Keratinocyte (primary cell): ENCODE results near the gene CCT6A. TPM values are rescaled to one million over a fixed set of nuclear protein-coding genes. Genes with fewer than 3 reads are reported as not detected.
"Not testable (repeated sequence)": the region's sequence is repeated elsewhere in the genome, so short reads cannot be mapped to it uniquely, and the experiment has no call there.

Experiments used
- DNase-seq: peaks from one replicate; pipeline ENCODE4 v3.0.0-alpha.2; 2011; ENCODE audit warnings: low read depth, missing footprints, low spot score
- FAIRE-seq: peaks from 2 replicates; lab custom pipeline; 2011; peaks lifted over from hg19 to GRCh38; lab: Jason Lieb, UNC
- H2AFZ ChIP-seq: 2 replicates; pipeline ENCODE4 v1.6.0; 2012; ENCODE audit warnings: low read length, control low read depth, inconsistent platforms; ENCODE audit not compliant: control insufficient read depth
- H3K27ac ChIP-seq: 2 replicates; pipeline ENCODE4 v1.5.1; 2011; ENCODE audit warnings: low read length; ENCODE audit not compliant: control insufficient read depth, insufficient read depth
- H3K27me3 ChIP-seq: 3 replicates; pipeline ENCODE4 v1.6.0; 2011; ENCODE audit warnings: low read length; ENCODE audit not compliant: control insufficient read depth, insufficient read depth; ENCODE audit errors: extremely low read depth
- H3K36me3 ChIP-seq, 2 experiments: 2 replicates in 1 of 2; 3 replicates in 1 of 2; pipeline ENCODE4 v1.5.1; 2011; ENCODE audit warnings: low read length in 2 of 2, mild to moderate bottlenecking in 1 of 2; ENCODE audit not compliant: control insufficient read depth in 2 of 2, insufficient read depth in 2 of 2; ENCODE audit errors: extremely low read depth in 1 of 2
- H3K4me1 ChIP-seq: 3 replicates; pipeline ENCODE4 v1.5.1; 2011; ENCODE audit warnings: low read length; ENCODE audit not compliant: control insufficient read depth, insufficient read depth; ENCODE audit errors: extremely low read depth
- H3K4me2 ChIP-seq: 3 replicates; pipeline ENCODE4 v1.6.0; 2011; ENCODE audit warnings: low read depth, low read length; ENCODE audit not compliant: control insufficient read depth, insufficient read depth; ENCODE audit errors: extremely low read depth
- H3K4me3 ChIP-seq, 3 experiments: fragments of 200-600 bp in 1 of 3; sonication (generic) in 1 of 3; 2 replicates in 2 of 3; 3 replicates in 1 of 3; pipeline ENCODE4 v1.5.1; 2011 to 2016; ENCODE audit warnings: low read length in 3 of 3, mild to moderate bottlenecking in 3 of 3, control low read depth in 2 of 3, inconsistent platforms in 1 of 3, low read depth in 1 of 3, mixed read lengths in 1 of 3, mixed run types in 1 of 3, moderate library complexity in 1 of 3; ENCODE audit not compliant: control insufficient read depth in 2 of 3, insufficient read depth in 2 of 3; ENCODE audit errors: extremely low read depth in 1 of 3
- H3K79me2 ChIP-seq: 2 replicates; pipeline ENCODE4 v1.6.0; 2012; ENCODE audit warnings: low read length; ENCODE audit not compliant: control insufficient read depth, insufficient read depth
- H3K9ac ChIP-seq: 3 replicates; pipeline ENCODE4 v1.6.0; 2011; ENCODE audit warnings: low read length; ENCODE audit not compliant: control insufficient read depth, insufficient read depth; ENCODE audit errors: extremely low read depth
- H3K9me1 ChIP-seq: 3 replicates; pipeline ENCODE4 v1.6.0; 2011; ENCODE audit warnings: low read length; ENCODE audit not compliant: control insufficient read depth, insufficient read depth; ENCODE audit errors: extremely low read depth
- H3K9me3 ChIP-seq: 2 replicates; pipeline ENCODE4 v1.5.1; 2012; ENCODE audit warnings: low read depth, low read length; ENCODE audit not compliant: control insufficient read depth
- H4K20me1 ChIP-seq: 3 replicates; pipeline ENCODE4 v1.6.0; 2011; ENCODE audit warnings: low read length; ENCODE audit not compliant: control insufficient read depth, insufficient read depth; ENCODE audit errors: extremely low read depth
- EZH2 ChIP-seq: IDR thresholded peaks from one replicate; pipeline ENCODE4 v1.6.1; 2012; ENCODE audit warnings: inconsistent platforms, mild to moderate bottlenecking, low read length, moderate library complexity
- dilution Hi-C: fragments of 300-500 bp; cut with MboI; formaldehyde crosslinking; loops from one replicate; pipeline ENCODE4 v1.7.0; 2020; ENCODE audit warnings: low sequenced_read_pairs; ENCODE audit not compliant: extremely low pct_ligation_motif_present
- polyA plus RNA-seq, 5 experiments: library from polyadenylated mRNA; depleted of rRNA in 3 of 5; stranded (reverse) in 3 of 5; stranded (forward) in 1 of 5; unstranded in 1 of 5; fragments of >200 nt; gene quantifications; 1 replicate in 1 of 5; 2 replicates in 3 of 5; 3 replicates in 1 of 5; pipeline versions ENCODE4 v1.2.1 to v1.2.3, GENCODE V29; 2011 to 2012; ENCODE audit warnings: missing spikeins in 2 of 5, low read depth in 1 of 5, low replicate concordance in 1 of 5
- small RNA-seq, 3 experiments: library from RNA; depleted of rRNA; stranded (forward); fragments of <200 nt; gene quantifications; one replicate each; pipeline ENCODE3, GENCODE V24; 2012; ENCODE audit warnings: low read depth in 3 of 3, low replicate concordance in 1 of 3; ENCODE audit not compliant: insufficient read length in 3 of 3
- TF ChIP-seq, protein P1 (sequence below), 3 experiments: IDR thresholded peaks in 1 of 3; conservative IDR thresholded peaks in 1 of 3; optimal IDR thresholded peaks in 1 of 3; 2 replicates in 2 of 3; 3 replicates in 1 of 3; pipeline versions ENCODE3 to v1.5.1; 2011; ENCODE audit warnings: low read length in 3 of 3, mild to moderate bottlenecking in 3 of 3, moderate library complexity in 2 of 3, control low read depth in 1 of 3, inconsistent platforms in 1 of 3; ENCODE audit not compliant: insufficient read depth in 2 of 3; ENCODE audit errors: extremely low read depth in 1 of 3

CCT6A gene
- polyA plus RNA-seq, 1 donor (not counting 4 experiments of a cell fraction or from before 2014, with no cell fraction given), result 403 TPM

DNA sequence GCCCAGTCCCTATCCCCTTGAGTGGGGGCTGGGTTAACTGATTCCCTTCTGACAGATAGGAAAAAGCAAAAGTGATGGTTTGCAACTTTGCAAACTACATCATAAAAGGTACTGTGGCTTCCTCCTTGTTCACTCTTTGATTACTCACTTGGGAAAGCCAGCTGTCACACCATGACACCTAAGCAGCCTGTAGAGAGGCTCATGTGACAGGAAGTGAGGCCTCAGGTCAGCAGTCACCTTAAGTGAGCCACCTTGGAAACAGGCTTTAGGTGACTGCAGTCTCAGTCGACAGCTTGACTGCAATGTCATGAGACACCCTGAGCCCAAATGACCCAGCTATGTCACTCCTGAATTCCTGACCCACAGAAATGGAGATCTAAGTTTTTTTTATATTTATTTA lies 59.0 kb downstream of the CCT6A start:
- Histone ChIP-seq H3K9ac (no peak overlapping the region), H2AFZ (no peak overlapping the region), H3K79me2 (peaks cover 7% of the 10 kb centered on the region), H3K4me1 (no peaks in the 10 kb centered on the region), H3K27ac (no peak overlapping the region), H3K9me3 (no peaks in the 10 kb centered on the region), H4K20me1 (no peaks in the 10 kb centered on the region), H3K9me1 (no peaks in the 10 kb centered on the region), H3K4me3 (no peak overlapping the region), H3K27me3 (no peaks in the 10 kb centered on the region), H3K4me2 (no peak overlapping the region), H3K36me3 (no peaks in the 10 kb centered on the region)
- dilution Hi-C loops, result no loop called here
- TF ChIP-seq EZH2, result no peak
- TF ChIP-seq, protein P1, sequence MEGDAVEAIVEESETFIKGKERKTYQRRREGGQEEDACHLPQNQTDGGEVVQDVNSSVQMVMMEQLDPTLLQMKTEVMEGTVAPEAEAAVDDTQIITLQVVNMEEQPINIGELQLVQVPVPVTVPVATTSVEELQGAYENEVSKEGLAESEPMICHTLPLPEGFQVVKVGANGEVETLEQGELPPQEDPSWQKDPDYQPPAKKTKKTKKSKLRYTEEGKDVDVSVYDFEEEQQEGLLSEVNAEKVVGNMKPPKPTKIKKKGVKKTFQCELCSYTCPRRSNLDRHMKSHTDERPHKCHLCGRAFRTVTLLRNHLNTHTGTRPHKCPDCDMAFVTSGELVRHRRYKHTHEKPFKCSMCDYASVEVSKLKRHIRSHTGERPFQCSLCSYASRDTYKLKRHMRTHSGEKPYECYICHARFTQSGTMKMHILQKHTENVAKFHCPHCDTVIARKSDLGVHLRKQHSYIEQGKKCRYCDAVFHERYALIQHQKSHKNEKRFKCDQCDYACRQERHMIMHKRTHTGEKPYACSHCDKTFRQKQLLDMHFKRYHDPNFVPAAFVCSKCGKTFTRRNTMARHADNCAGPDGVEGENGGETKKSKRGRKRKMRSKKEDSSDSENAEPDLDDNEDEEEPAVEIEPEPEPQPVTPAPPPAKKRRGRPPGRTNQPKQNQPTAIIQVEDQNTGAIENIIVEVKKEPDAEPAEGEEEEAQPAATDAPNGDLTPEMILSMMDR (optimal IDR thresholded peaks at IDR 0.05 in 1 of 3, IDR thresholded peaks at IDR 0.05 in 1 of 3, conservative IDR thresholded peaks at IDR 0.05 in 1 of 3; ENCODE audit: extremely low read depth in 1 of 3, insufficient read depth in 2 of 3, low read length in 3 of 3), result no peak
- FAIRE-seq (no peak), DNase-seq (no peak)

DNA sequence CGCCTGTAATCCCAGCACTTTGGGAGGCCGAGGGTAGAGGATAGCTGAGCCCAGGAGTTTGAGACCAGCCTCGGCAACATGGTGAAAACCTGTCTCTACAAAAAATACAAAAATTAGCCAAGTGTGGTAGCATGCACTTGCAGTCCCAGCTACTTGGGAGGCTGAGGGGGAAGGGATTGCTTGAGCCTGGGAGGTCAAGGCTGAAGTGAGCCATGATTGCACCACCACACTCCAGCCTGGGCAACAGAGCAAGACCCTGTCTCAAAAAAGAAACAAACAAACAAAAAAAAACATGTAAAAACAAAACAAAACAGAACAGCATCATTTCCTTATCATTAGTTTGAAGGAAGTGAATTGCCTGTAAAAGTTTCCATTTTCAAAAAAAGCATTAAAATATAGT lies 60.7 kb downstream of the CCT6A start:
- H3K9ac ChIP-seq, H3K4me1 ChIP-seq, H3K79me2 ChIP-seq, H3K9me3 ChIP-seq, FAIRE-seq, H3K4me3 ChIP-seq, H3K9me1 ChIP-seq, dilution Hi-C loops, H4K20me1 ChIP-seq, DNase-seq, H3K36me3 ChIP-seq, H3K27me3 ChIP-seq, H3K27ac ChIP-seq, H3K4me2 ChIP-seq, H2AFZ ChIP-seq: not testable (repeated sequence)

Small RNA genes within 50 kb of the gene (small RNA-seq; reads per million reads assigned to genes)
- gene SNORA15 (0 to 0.75 (median 0.33) reads per million in 3 experiments), gene SNORA22B (0 to 0.25 (median 0) reads per million in 3 experiments)

Other genes with a start within 250 kb of the CCT6A start
- not detected in 3 replicates for gene SEPTIN14, start 189.0 kb upstream of the CCT6A start, polyA plus RNA-seq
- gene ZNF713, start 164.3 kb upstream of the CCT6A start, polyA plus RNA-seq, result 0.68 to 0.84 TPM (median 0.72 TPM) in 3 replicates
- gene MRPS17, start 99.9 kb upstream of the CCT6A start, polyA plus RNA-seq, result 20.2 to 40.8 TPM (median 30.7 TPM) in 3 replicates
- 39.5 to 64.7 TPM (median 45.6 TPM) in 3 replicates for gene NIPSNAP2, start 87.2 kb upstream of the CCT6A start, polyA plus RNA-seq
- gene PSPH, start 321 bp upstream of the CCT6A start, polyA plus RNA-seq, result 16.6 to 28.1 TPM (median 21.6 TPM) in 3 replicates
- 59.0 to 112 TPM (median 73.8 TPM) in 3 replicates for gene SUMF2, start 12.5 kb downstream of the CCT6A start, polyA plus RNA-seq
- 0.18 to 0.49 TPM (median 0.25 TPM) in 3 replicates for gene PHKG1, start 41.2 kb downstream of the CCT6A start, polyA plus RNA-seq
- gene CHCHD2, start 54.7 kb downstream of the CCT6A start, polyA plus RNA-seq, result 277 to 420 TPM (median 379 TPM) in 3 replicates
- not detected in 3 replicates for gene NUPR2, start 64.7 kb downstream of the CCT6A start, polyA plus RNA-seq